OCI-LY3 (cell line): ENCODE results near the gene PCGF6.

Source experiments
- CTCF ChIP-seq: fragments of 200-600, 300-600 bp; sonication (generic); IDR thresholded peaks from 2 replicates; pipeline ENCODE4 v1.5.1; 2014; ENCODE audit warnings: antibody characterized with exemption, low read length, low read depth
- EZH2phosphoT487 ChIP-seq: fragments of 200-600 bp; shearing (Covaris generic); IDR thresholded peaks from 2 replicates; pipeline ENCODE4 v1.6.1; 2018; ENCODE audit warnings: antibody characterized with exemption, mixed run types, low read depth

GRCh38 chr10:103257812-103258211 is 93.1 kb downstream of the PCGF6 start:
- TF ChIP-seq CTCF (no peak), EZH2phosphoT487 (no peak)
